ENCODE data around the gene FBXL16. TPM values are rescaled to one million over a fixed set of nuclear protein-coding genes. Genes with fewer than 3 reads are reported as not detected.

The FBXL16 gene
- total and polyA plus RNA-seq, 2 of the 13 experiments (the other 11 are each of a cell fraction or from before 2014, with no cell fraction given): 0.22 to 2.0 TPM

- TF ChIP-seq ARNT2 (CRISPR knock-in tag; IDR thresholded peaks at IDR 0.05; ENCODE audit: low read depth): peak; percentile 91; the same call in 1 of the 2 replicates
- peak; percentile 43 for TF ChIP-seq MIXL1 (CRISPR knock-in tag; IDR thresholded peaks at IDR 0.05)
- peak; percentile 71 for TF ChIP-seq ZBTB40 (IDR thresholded peaks at IDR 0.05)
- TF ChIP-seq ZBTB40 (CRISPR knock-in tag; IDR thresholded peaks at IDR 0.05): no peak
- no peak for TF ChIP-seq ZNF180 (CRISPR knock-in tag; IDR thresholded peaks at IDR 0.05; ENCODE audit: borderline replicate concordance, low read depth)
- TF ChIP-seq ZNF350 (CRISPR knock-in tag; IDR thresholded peaks at IDR 0.05; ENCODE audit: borderline replicate concordance, low read depth): peak; percentile 60; the same call in 1 of the 2 replicates
- TF ChIP-seq, protein P1, sequence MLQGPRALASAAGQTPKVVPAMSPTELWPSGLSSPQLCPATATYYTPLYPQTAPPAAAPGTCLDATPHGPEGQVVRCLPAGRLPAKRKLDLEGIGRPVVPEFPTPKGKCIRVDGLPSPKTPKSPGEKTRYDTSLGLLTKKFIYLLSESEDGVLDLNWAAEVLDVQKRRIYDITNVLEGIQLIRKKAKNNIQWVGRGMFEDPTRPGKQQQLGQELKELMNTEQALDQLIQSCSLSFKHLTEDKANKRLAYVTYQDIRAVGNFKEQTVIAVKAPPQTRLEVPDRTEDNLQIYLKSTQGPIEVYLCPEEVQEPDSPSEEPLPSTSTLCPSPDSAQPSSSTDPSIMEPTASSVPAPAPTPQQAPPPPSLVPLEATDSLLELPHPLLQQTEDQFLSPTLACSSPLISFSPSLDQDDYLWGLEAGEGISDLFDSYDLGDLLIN (CRISPR knock-in tag; IDR thresholded peaks at IDR 0.05; ENCODE audit: borderline replicate concordance): no peak
- TF ChIP-seq ZNF7 (CRISPR knock-in tag; IDR thresholded peaks at IDR 0.05): no peak
- TF ChIP-seq SAFB2 (CRISPR knock-in tag; IDR thresholded peaks at IDR 0.05; ENCODE audit: borderline replicate concordance, low read depth): peak; percentile 88
- peak; percentile 46; the same call in 1 of the 2 replicates for TF ChIP-seq ZBTB7B (CRISPR knock-in tag; IDR thresholded peaks at IDR 0.05)
- TF ChIP-seq MED1 (CRISPR knock-in tag; IDR thresholded peaks at IDR 0.05): peak; percentile 88
- 0 out of 2 replicates have a peak, but pooled peaks have one; percentile 46 for TF ChIP-seq RFXANK (CRISPR knock-in tag; IDR thresholded peaks at IDR 0.05)
- peak; percentile 74 for TF ChIP-seq ZNF891 (CRISPR knock-in tag; IDR thresholded peaks at IDR 0.05)
- TF ChIP-seq ZNF772 (CRISPR knock-in tag; IDR thresholded peaks at IDR 0.05): peak; percentile 33; the same call in 1 of the 2 replicates
- TF ChIP-seq FOXO1 (CRISPR knock-in tag; IDR thresholded peaks at IDR 0.05): peak; percentile 80
- peak; percentile 20; the same call in 1 of the 2 replicates for TF ChIP-seq HOXD1 (CRISPR knock-in tag; IDR thresholded peaks at IDR 0.05)
- TF ChIP-seq ZNF574 (CRISPR knock-in tag; IDR thresholded peaks at IDR 0.05): peak; percentile 100
- peak; percentile 94 for TF ChIP-seq DNMT1 (CRISPR knock-in tag; IDR thresholded peaks at IDR 0.05)
Observed at GRCh38 chr16:667780-668518, 37.7 kb downstream of the FBXL16 start, which contains the start of gene RHOT2 (continued).
